ENCODE measurements around the gene GNAI1. TPM values are rescaled to one million over a fixed set of nuclear protein-coding genes. Genes with fewer than 3 reads are reported as not detected.

Gene GNAI1
- total and polyA plus RNA-seq, 10 of the 15 experiments (the other 5 are each of a cell fraction or from before 2014, with no cell fraction given), result not detected

DNA sequence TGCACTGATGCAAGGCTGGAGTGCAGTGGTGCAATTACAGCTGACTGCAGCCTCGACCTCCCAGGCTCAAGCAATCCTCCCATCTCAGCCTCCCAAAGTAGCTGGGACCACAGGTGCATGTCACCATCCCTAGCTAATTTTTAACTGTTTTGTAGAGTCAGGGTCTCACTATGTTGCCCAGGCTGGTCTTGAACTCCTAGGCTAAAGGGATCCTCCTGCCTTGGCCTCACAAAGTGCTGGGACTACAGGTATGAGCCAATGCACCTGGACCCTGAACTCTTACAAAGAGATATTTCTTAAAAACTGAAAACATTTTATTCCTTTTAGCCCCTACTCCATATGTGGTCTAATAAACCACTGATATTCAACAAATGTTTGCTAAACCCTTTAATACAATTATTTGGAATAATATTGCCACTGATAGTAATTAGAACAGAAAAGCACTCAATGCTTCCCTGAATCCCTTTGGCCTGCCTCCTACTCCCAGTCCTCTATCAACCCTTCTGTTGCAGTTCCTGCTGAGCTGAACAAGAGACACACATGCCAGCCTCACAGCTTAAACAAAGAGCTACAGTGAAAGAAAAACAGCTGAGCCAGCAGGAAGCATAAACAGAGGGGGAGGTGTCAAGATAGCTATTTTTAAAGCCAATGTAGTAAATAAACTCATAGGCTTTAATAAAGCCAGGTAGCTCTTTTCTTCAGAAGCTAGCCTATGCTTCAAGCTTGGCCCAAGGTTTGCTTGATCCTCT, 7.0 kb upstream of the GNAI1 start (continued):
- no peak for TF ChIP-seq HDGF (IDR thresholded peaks at IDR 0.05)
- TF ChIP-seq IRF4 (IDR thresholded peaks at IDR 0.05; ENCODE audit: low read depth, low read length), result no peak
- no peak for TF ChIP-seq MTA3 (IDR thresholded peaks at IDR 0.05; ENCODE audit: borderline replicate concordance, low read length)
- no peak for TF ChIP-seq PAX5 (IDR thresholded peaks at IDR 0.05; ENCODE audit: borderline replicate concordance, low read depth, low read length)
- TF ChIP-seq SIX5 (IDR thresholded peaks at IDR 0.05; ENCODE audit: low read depth, low read length, severe bottlenecking), result no peak
- no peak for TF ChIP-seq EP300 (IDR thresholded peaks at IDR 0.05; ENCODE audit: borderline replicate concordance in 1 of 2, control insufficient read depth in 1 of 2, low read depth in 2 of 2, low read length in 2 of 2)
- no peak for TF ChIP-seq SMC3 (IDR thresholded peaks at IDR 0.05; ENCODE audit: borderline replicate concordance, low read length)
- no peak for TF ChIP-seq CHD2 (IDR thresholded peaks at IDR 0.05; ENCODE audit: borderline replicate concordance, low read depth, low read length)
- no peak for TF ChIP-seq SUZ12 (IDR thresholded peaks at IDR 0.05; ENCODE audit: unreplicated experiment)

DNA sequence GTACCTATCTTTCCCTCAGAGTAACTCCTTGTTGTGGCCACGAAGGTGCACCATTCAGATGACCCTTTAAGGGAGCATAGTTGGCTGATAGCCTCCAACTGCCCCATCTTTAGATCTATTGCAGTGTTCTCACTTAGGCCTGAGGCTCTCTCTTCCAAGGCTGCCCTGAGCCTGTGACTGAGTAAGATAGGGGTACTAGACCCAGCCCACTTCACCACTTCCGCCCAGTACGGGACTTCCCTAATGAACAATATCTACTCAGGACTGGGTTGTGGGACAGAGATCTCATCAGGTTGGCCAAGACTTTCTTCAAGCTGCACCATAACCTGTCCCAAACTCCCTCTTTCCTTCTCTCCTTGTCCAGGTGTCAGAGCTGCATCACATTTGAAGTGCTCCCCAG, 5.7 kb upstream of the GNAI1 start:
- WGBS (ENCODE audit: insufficient coverage, insufficient replicate concordance, low lambda C conversion rate, missing lambda C conversion rate), result 51% methylated on average over 3 of the region's 3 CpGs
- no TSS peak for BruUV-seq (replicated peaks)
- no peak overlapping the region for H3K4me3 ChIP-seq

More for the DNA sequence above, 5.7 kb upstream of the GNAI1 start:
- no peaks in the 10 kb centered on the region for H3K9me3 ChIP-seq (replicated peaks; ENCODE audit: control insufficient read depth, insufficient read depth, low read length)
- ChIA-PET POLR2A (no interaction called here), SMC1A (ENCODE audit: uncharacterized antibody, unreplicated experiment) (no interaction called here), RAD21 (ENCODE audit: unreplicated experiment) (no interaction called here), CTCF (no interaction called here)
- ATAC-seq (peak; percentile 33; the same call in 1 of the 3 replicates), DNase-seq (ENCODE audit: low read depth, low spot score) (no peak), FAIRE-seq (no peak)
- H3K36me3 ChIP-seq (ENCODE audit: control insufficient read depth in 2 of 2, insufficient read depth in 2 of 2, low read length in 1 of 2), result no peaks in the 10 kb centered on the region
- H2AFZ ChIP-seq (ENCODE audit: control insufficient read depth, low read depth, low read length), result no peak overlapping the region
- H3K4me1 ChIP-seq (ENCODE audit: control insufficient read depth, insufficient read depth, low read length), result no peaks in the 10 kb centered on the region
- H3K4me2 ChIP-seq (ENCODE audit: control insufficient read depth, insufficient read depth), result no peak overlapping the region
- peaks cover 1 to 2% of the 10 kb centered on the region in 2 experiments; a peak in 1 of 4 replicates for H3K27me3 ChIP-seq (replicated peaks in 1 of 2; ENCODE audit: control insufficient read depth in 2 of 2, insufficient read depth in 2 of 2, low read length in 1 of 2)
- intact Hi-C loops (cut with micrococcal nuclease; ENCODE audit: unreplicated experiment), result no loop called here
- H3K27ac ChIP-seq (ENCODE audit: control insufficient read depth, insufficient read depth), result no peak overlapping the region
- no peak overlapping the region for H3K9ac ChIP-seq (ENCODE audit: control insufficient read depth, insufficient read depth, low read length)
- TF ChIP-seq, protein P1, sequence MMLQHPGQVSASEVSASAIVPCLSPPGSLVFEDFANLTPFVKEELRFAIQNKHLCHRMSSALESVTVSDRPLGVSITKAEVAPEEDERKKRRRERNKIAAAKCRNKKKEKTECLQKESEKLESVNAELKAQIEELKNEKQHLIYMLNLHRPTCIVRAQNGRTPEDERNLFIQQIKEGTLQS (IDR thresholded peaks at IDR 0.05; ENCODE audit: borderline replicate concordance, extremely low read depth, low read depth, low read length), result no peak
- TF ChIP-seq EP300 (IDR thresholded peaks at IDR 0.05; ENCODE audit: borderline replicate concordance in 1 of 2, control insufficient read depth in 1 of 2, low read depth in 2 of 2, low read length in 2 of 2) (no peak), MTA2 (IDR thresholded peaks at IDR 0.05; ENCODE audit: low read depth) (no peak), PAX5 (IDR thresholded peaks at IDR 0.05; ENCODE audit: borderline replicate concordance, low read depth, low read length) (no peak)
- TF ChIP-seq, protein P2, sequence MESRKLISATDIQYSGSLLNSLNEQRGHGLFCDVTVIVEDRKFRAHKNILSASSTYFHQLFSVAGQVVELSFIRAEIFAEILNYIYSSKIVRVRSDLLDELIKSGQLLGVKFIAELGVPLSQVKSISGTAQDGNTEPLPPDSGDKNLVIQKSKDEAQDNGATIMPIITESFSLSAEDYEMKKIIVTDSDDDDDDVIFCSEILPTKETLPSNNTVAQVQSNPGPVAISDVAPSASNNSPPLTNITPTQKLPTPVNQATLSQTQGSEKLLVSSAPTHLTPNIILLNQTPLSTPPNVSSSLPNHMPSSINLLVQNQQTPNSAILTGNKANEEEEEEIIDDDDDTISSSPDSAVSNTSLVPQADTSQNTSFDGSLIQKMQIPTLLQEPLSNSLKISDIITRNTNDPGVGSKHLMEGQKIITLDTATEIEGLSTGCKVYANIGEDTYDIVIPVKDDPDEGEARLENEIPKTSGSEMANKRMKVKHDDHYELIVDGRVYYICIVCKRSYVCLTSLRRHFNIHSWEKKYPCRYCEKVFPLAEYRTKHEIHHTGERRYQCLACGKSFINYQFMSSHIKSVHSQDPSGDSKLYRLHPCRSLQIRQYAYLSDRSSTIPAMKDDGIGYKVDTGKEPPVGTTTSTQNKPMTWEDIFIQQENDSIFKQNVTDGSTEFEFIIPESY (IDR thresholded peaks at IDR 0.05), result no peak
- TF ChIP-seq, protein P3, sequence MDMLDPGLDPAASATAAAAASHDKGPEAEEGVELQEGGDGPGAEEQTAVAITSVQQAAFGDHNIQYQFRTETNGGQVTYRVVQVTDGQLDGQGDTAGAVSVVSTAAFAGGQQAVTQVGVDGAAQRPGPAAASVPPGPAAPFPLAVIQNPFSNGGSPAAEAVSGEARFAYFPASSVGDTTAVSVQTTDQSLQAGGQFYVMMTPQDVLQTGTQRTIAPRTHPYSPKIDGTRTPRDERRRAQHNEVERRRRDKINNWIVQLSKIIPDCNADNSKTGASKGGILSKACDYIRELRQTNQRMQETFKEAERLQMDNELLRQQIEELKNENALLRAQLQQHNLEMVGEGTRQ (IDR thresholded peaks at IDR 0.05; ENCODE audit: borderline replicate concordance, low read depth, low read length), result no peak
- TF ChIP-seq, protein P4, sequence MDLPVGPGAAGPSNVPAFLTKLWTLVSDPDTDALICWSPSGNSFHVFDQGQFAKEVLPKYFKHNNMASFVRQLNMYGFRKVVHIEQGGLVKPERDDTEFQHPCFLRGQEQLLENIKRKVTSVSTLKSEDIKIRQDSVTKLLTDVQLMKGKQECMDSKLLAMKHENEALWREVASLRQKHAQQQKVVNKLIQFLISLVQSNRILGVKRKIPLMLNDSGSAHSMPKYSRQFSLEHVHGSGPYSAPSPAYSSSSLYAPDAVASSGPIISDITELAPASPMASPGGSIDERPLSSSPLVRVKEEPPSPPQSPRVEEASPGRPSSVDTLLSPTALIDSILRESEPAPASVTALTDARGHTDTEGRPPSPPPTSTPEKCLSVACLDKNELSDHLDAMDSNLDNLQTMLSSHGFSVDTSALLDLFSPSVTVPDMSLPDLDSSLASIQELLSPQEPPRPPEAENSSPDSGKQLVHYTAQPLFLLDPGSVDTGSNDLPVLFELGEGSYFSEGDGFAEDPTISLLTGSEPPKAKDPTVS (IDR thresholded peaks at IDR 0.05; ENCODE audit: low read depth, low read length), result no peak
- H4K20me1 ChIP-seq (ENCODE audit: control insufficient read depth, insufficient read depth), result no peaks in the 10 kb centered on the region
- in situ Hi-C loops (cut with MboI), result no loop called here
- H3K79me2 ChIP-seq (ENCODE audit: control insufficient read depth, insufficient read depth, low read length), result no peaks in the 10 kb centered on the region

Measured in GM12878 (cell line).